ENCODE data around the gene PDP2. TPM values are rescaled to one million over a fixed set of nuclear protein-coding genes. Genes with fewer than 3 reads are reported as not detected.

The PDP2 gene
- total RNA-seq, 1 experiment from 2014 or later: 23.1 TPM

DNA sequence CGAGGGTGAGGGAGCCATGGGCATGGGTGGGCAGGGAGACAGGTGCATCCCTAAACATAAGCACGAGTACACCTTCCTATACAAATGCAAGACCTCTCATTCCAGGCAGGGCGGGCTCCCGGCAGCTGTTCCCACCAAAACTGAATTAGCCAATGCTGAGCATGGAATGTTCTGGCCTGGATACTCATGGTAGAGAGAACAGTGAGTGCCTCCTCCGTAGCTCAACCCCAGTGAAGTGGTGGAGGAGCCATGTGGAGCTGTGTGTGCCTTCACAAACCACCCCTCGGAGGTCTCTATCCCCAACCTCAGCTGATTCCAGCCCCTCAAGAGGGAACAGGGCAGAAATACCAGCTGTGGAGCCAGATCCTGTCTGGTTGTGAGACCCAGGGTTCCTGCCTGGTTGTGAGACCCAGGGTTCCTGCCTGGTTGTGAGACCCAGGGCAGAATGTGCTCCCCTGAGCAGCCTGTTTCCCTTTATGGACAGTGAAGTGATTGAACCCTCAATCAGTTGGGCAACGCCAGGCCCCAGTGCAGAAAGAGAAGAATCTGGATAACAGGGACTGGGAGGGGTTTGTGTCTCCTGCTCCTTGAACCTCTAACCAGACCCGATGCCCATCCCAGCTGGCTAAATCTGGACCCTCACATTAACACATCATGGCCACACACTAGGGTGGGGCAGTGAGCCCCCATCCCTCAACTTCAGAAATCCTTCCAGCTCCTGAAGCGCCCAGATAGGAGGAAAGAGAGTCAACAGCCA, 40.8 kb downstream of the PDP2 start:
- peaks cover 64% of the 10 kb centered on the region for H3K27me3 Mint-ChIP-seq (ENCODE audit: low read depth)
- H3K4me1 Mint-ChIP-seq: peaks cover 0 to 7% of the 10 kb centered on the region in 2 experiments; a peak in 2 of 4 replicates

More for the DNA sequence above, 40.8 kb downstream of the PDP2 start:
- H2AK5ac ChIP-seq (ENCODE audit: insufficient read length, low read length): no peak overlapping the region
- no peak overlapping the region for H2BK120ac ChIP-seq (ENCODE audit: low read depth, low read length, poor library complexity, severe bottlenecking)
- no peak overlapping the region for H3T11ph ChIP-seq (ENCODE audit: low read length)
- H3K36me3 Mint-ChIP-seq (ENCODE audit: insufficient read depth in 1 of 3, low read depth in 3 of 3): no peaks in the 10 kb centered on the region; a peak in 1 of 7 replicates
- TF ChIP-seq, protein P1, sequence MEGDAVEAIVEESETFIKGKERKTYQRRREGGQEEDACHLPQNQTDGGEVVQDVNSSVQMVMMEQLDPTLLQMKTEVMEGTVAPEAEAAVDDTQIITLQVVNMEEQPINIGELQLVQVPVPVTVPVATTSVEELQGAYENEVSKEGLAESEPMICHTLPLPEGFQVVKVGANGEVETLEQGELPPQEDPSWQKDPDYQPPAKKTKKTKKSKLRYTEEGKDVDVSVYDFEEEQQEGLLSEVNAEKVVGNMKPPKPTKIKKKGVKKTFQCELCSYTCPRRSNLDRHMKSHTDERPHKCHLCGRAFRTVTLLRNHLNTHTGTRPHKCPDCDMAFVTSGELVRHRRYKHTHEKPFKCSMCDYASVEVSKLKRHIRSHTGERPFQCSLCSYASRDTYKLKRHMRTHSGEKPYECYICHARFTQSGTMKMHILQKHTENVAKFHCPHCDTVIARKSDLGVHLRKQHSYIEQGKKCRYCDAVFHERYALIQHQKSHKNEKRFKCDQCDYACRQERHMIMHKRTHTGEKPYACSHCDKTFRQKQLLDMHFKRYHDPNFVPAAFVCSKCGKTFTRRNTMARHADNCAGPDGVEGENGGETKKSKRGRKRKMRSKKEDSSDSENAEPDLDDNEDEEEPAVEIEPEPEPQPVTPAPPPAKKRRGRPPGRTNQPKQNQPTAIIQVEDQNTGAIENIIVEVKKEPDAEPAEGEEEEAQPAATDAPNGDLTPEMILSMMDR (conservative IDR thresholded peaks at IDR 0.05): no peak
- H4K8ac ChIP-seq (replicated peaks; ENCODE audit: insufficient read length, low read depth, low read length): no peak overlapping the region
- WGBS (ENCODE audit: extremely low coverage, insufficient read length, low lambda C conversion rate): no CpG with 5 or more reads among the region's 9 CpGs
- H3K27ac ChIP-seq (ENCODE audit: insufficient read length, low read depth, low read length): no peak overlapping the region
- no peak overlapping the region for H2AFZ ChIP-seq (ENCODE audit: low read length)
- no peak overlapping the region for H2BK5ac ChIP-seq (ENCODE audit: insufficient read length, low read length)
- DNase-seq: no peak
- H3K14ac ChIP-seq (ENCODE audit: insufficient read depth, low read length): no peak overlapping the region
- H3K23me2 ChIP-seq (ENCODE audit: insufficient read length, low read depth, low read length, poor library complexity, severe bottlenecking): peaks cover 5% of the 10 kb centered on the region
- no peak overlapping the region for H4K5ac ChIP-seq (ENCODE audit: insufficient read length, low read depth, low read length)
- no peaks in the 10 kb centered on the region for H3K79me2 ChIP-seq (ENCODE audit: insufficient read depth, low read length)
- H3K9ac ChIP-seq (ENCODE audit: extremely low read depth, insufficient read length, low read length): no peak overlapping the region
- H3K4me3 Mint-ChIP-seq: no peak overlapping the region
- H2BK15ac ChIP-seq (ENCODE audit: low read depth, low read length): no peak overlapping the region
- no peak overlapping the region for H3K18ac ChIP-seq (ENCODE audit: insufficient read length, low read depth, low read length)
- H3K27ac Mint-ChIP-seq: no peak overlapping the region
- no peaks in the 10 kb centered on the region for H3K4me1 ChIP-seq (ENCODE audit: insufficient read depth, low read length)
- no peak overlapping the region for H3K4me2 ChIP-seq (ENCODE audit: insufficient read depth, insufficient read length, low read length)
- H3K9me3 Mint-ChIP-seq: no peaks in the 10 kb centered on the region; a peak in 1 of 5 replicates
- peaks cover 12% of the 10 kb centered on the region; the same call in 1 of the 2 replicates for H3K27me3 ChIP-seq (ENCODE audit: insufficient read depth, low read length)
- no peak overlapping the region for H2BK12ac ChIP-seq (ENCODE audit: insufficient read length, low read depth, low read length)
- H3K4ac ChIP-seq (ENCODE audit: low read depth, low read length): no peak overlapping the region
- H3K9me3 ChIP-seq (ENCODE audit: control insufficient read depth, low read depth, low read length): no peaks in the 10 kb centered on the region
- H3K23ac ChIP-seq (ENCODE audit: insufficient read length, low read depth, low read length): no peak overlapping the region
- no peak overlapping the region for H2BK20ac ChIP-seq (ENCODE audit: low read depth, low read length, poor library complexity, severe bottlenecking)
- no peak overlapping the region for H3K56ac ChIP-seq (ENCODE audit: insufficient read length, low read depth, low read length)
- no peaks in the 10 kb centered on the region for H3K79me1 ChIP-seq (ENCODE audit: insufficient read depth, low read depth, low read length, poor library complexity, severe bottlenecking)
- H4K20me1 ChIP-seq (ENCODE audit: control insufficient read depth, insufficient read depth, insufficient read length): no peaks in the 10 kb centered on the region
- no peak overlapping the region for H4K91ac ChIP-seq (ENCODE audit: insufficient read length, low read depth, low read length)
